Esophagus squamous epithelium (tissue), 5 donors: ENCODE data around the gene TRIM47. TPM values are rescaled to one million over a fixed set of nuclear protein-coding genes. Genes with fewer than 3 reads are reported as not detected.

Experiments
- DNase-seq: peaks from one replicate; lab custom pipeline; 2025; lab: John Stamatoyannopoulos, UW
- H3K27ac ChIP-seq, 4 donors: fragments of 200-600 bp; sonication (generic); one replicate each; pipeline ENCODE4 v1.5.1; 2016 to 2019; ENCODE audit warnings: mild to moderate bottlenecking in 1 of 4
- H3K27me3 ChIP-seq, 4 donors: fragments of 200-600 bp; sonication (generic); 1 replicate in 3 of 4; 2 replicates in 1 of 4; pipeline versions ENCODE4 v1.5.1 to v1.6.0; 2017 to 2021; ENCODE audit warnings: antibody characterized with exemption in 1 of 4
- H3K36me3 ChIP-seq, 3 donors: fragments of 200-600 bp; sonication (generic); one replicate each; pipeline ENCODE4 v1.5.1; 2016 to 2019
- H3K4me1 ChIP-seq, 3 donors: fragments of 200-600 bp; sonication (generic); one replicate each; pipeline ENCODE4 v1.5.1; 2017 to 2019
- H3K4me3 ChIP-seq, 4 donors: fragments of 200-600 bp; sonication (generic); 1 replicate in 3 of 4; 2 replicates in 1 of 4; pipeline ENCODE4 v1.5.1; 2016 to 2019; ENCODE audit warnings: mild to moderate bottlenecking in 2 of 4, moderate library complexity in 1 of 4
- H3K9me3 ChIP-seq, 3 donors: fragments of 200-600 bp; sonication (generic); one replicate each; pipeline ENCODE4 v1.5.1; 2016 to 2019
- CTCF ChIP-seq, 6 experiments: fragments of 450-650 bp in 4 of 6; fragments of 200-600 bp in 2 of 6; sonication (generic) in 2 of 6; IDR thresholded peaks; one replicate each; pipeline ENCODE4 v1.5.1; 2016 to 2019; ENCODE audit warnings: antibody characterized with exemption in 6 of 6, mild to moderate bottlenecking in 4 of 6, moderate library complexity in 4 of 6
- POLR2A ChIP-seq, 4 donors: fragments of 450-650 bp; IDR thresholded peaks; one replicate each; pipeline ENCODE4 v1.6.1; 2017; ENCODE audit warnings: antibody characterized with exemption in 4 of 4, mild to moderate bottlenecking in 4 of 4, moderate library complexity in 3 of 4
- WGBS, 2 donors: methylation state at CpG; one replicate each; pipeline ENCODE4 v1.1.5; 2018; 5-methylcytosine and 5-hydroxymethylcytosine counted together
- intact Hi-C: fragments of 100-400 bp; cut with DNase I; formaldehyde crosslinking; loops from one replicate; pipeline ENCODE4 v1.15.0; 2022
- total RNA-seq, 4 donors: library from RNA; depleted of rRNA; stranded (reverse); fragments of >200 nt; gene quantifications; one replicate each; pipeline ENCODE4 v1.1.0, GENCODE V29; 2016
- donor health status: DM: yes; HTN: yes; CAD: no.

Gene TRIM47
- total RNA-seq, 4 donors from 2014 or later: 19.5 to 33.4 (median 25.5) TPM

DNA sequence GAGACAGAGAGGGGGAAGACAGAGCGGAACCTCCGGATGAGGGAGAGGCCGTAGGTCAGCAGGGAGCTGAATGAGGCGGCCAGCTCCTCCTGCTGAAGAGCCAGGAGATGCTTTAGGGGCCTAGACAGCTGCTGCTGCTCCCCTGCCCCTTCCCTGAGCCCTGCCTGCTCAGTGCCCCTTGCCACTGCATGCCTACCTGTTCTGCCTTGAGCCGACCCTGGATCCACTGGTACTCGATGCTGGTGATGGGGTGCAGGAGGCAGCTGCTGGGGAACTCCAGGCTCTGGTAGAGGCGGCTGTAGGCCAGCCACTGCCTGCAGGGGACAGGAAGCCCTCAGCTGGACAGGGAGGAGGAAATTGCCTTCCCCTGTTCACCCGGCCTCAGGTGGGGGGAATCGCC is 41.8 kb downstream of the TRIM47 start:
- Histone ChIP-seq H3K36me3 (peaks cover 0 to 66% (median 0%) of the 10 kb centered on the region in 3 donors), H3K9me3 (no peaks in the 10 kb centered on the region), H3K27me3 (no peaks in the 10 kb centered on the region), H3K27ac (no peak overlapping the region), H3K4me1 (peaks cover 2 to 35% (median 10%) of the 10 kb centered on the region in 3 donors), H3K4me3 (no peak overlapping the region)
- intact Hi-C loops: no loop called here
- TF ChIP-seq POLR2A (IDR thresholded peaks at IDR 0.05) (no peak), CTCF (IDR thresholded peaks at IDR 0.05) (no peak)
- no peak for DNase-seq
- WGBS, 2 donors: 90 to 91% methylated on average over 6 of the region's 9 CpGs

GRCh38 chr17:75835654-75835987 is 42.8 kb downstream of the TRIM47 start:
- no peak for DNase-seq
- Histone ChIP-seq H3K36me3 (peaks cover 0 to 73% (median 0%) of the 10 kb centered on the region in 3 donors), H3K4me3 (no peak overlapping the region), H3K27me3 (no peaks in the 10 kb centered on the region), H3K27ac (no peak overlapping the region), H3K4me1 (peaks cover 2 to 35% (median 10%) of the 10 kb centered on the region in 3 donors), H3K9me3 (no peaks in the 10 kb centered on the region)
- intact Hi-C loops: no loop called here
- 92 to 100% methylated on average over 1 to 2 of the region's 9 CpGs for WGBS, 2 donors
- TF ChIP-seq POLR2A (IDR thresholded peaks at IDR 0.05) (no peak), CTCF (IDR thresholded peaks at IDR 0.05) (no peak)

- peaks cover 2 to 35% (median 10%) of the 10 kb centered on the region in 3 donors for H3K4me1 ChIP-seq
- H3K27me3 ChIP-seq: no peaks in the 10 kb centered on the region
- H3K9me3 ChIP-seq: no peaks in the 10 kb centered on the region
- TF ChIP-seq CTCF (IDR thresholded peaks at IDR 0.05): no peak
- TF ChIP-seq POLR2A (IDR thresholded peaks at IDR 0.05): no peak
- H3K36me3 ChIP-seq: peaks cover 0 to 73% (median 0%) of the 10 kb centered on the region in 3 donors
- intact Hi-C loops: no loop called here
- H3K4me3 ChIP-seq: no peak overlapping the region
- no peak overlapping the region for H3K27ac ChIP-seq
- DNase-seq: no peak
- 58 to 84% methylated on average over 5 to 7 of the region's 24 CpGs for WGBS, 2 donors
Measured at GRCh38 chr17:75834928-75835653, 43.3 kb downstream of the TRIM47 start.

DNA sequence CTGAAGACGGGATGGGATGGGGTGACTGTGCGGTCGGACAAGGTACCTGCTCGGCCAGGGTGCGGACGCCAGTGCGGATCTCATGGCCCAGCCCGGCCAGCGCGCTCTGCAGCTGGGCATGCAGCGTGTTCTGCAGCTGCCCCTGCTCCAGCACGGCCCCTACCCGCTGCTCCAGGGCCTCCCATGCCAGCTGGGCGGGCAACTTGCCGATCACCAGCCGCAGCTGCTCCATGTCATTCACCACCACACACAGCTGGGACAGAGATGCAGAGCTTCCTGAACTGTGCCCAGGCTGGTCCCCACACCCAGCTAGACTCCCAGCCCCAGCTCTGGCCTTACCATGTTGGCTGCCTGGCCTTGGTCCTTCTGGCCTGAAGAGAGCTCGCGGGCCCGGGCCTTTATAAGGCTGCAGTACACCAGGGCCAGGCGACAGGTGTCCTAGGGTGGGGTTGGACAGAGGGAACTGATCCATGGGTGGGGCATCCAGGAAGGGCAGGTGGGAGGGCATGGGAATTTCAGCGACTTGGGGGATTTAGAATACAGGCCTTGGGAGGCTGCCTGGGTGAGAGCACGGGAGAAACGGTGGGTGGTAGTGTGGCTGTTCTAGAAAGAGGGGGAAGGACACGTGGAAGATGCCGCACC is 44.0 kb downstream of the TRIM47 start:
- H3K9me3 ChIP-seq: no peaks in the 10 kb centered on the region
- H3K27me3 ChIP-seq: no peaks in the 10 kb centered on the region
- peaks cover 0 to 73% (median 0%) of the 10 kb centered on the region in 3 donors for H3K36me3 ChIP-seq
- intact Hi-C loops: no loop called here
- TF ChIP-seq POLR2A (IDR thresholded peaks at IDR 0.05) (no peak), CTCF (IDR thresholded peaks at IDR 0.05) (no peak)
- DNase-seq: no peak
- whole genome bisulfite sequencing, 2 donors: 80 to 89% methylated on average over 9 to 10 of the region's 25 CpGs
- H3K27ac ChIP-seq: no peak overlapping the region
- peaks cover 2 to 35% (median 10%) of the 10 kb centered on the region in 3 donors for H3K4me1 ChIP-seq
- H3K4me3 ChIP-seq: no peak overlapping the region
